ENCODE data around the gene VILL. TPM values are rescaled to one million over a fixed set of nuclear protein-coding genes. Genes with fewer than 3 reads are reported as not detected.

VILL gene
- total and polyA plus RNA-seq, 4 donors: 7.2 to 12.3 (median 11.0) TPM

GRCh38 chr3:38015485-38015884, 24.9 kb downstream of the VILL start:
- WGBS (ENCODE audit: insufficient coverage): 88% methylated on average over 1 of the region's 3 CpGs
- Histone ChIP-seq H3K4me1 (ENCODE audit: control insufficient read depth, insufficient read depth, low read length) (peaks cover 8% of the 10 kb centered on the region), H3K4me3 (ENCODE audit: low read depth, low read length) (no peak overlapping the region), H3K27ac (ENCODE audit: low read depth, low read length) (no peak overlapping the region), H3K9me3 (ENCODE audit: control insufficient read depth, insufficient read depth, low read length) (no peaks in the 10 kb centered on the region), H3K36me3 (ENCODE audit: control insufficient read depth, insufficient read depth, low read length) (peaks cover 58% of the 10 kb centered on the region), H3K27me3 (ENCODE audit: control insufficient read depth, insufficient read depth, low read length) (no peaks in the 10 kb centered on the region)
- DNase-seq (ENCODE audit: low read depth in 4 of 6, low spot score in 6 of 6): no peak

- no peaks in the 10 kb centered on the region for H3K27me3 ChIP-seq (ENCODE audit: control insufficient read depth, insufficient read depth, low read length)
- peaks cover 53% of the 10 kb centered on the region for H3K36me3 ChIP-seq (ENCODE audit: control insufficient read depth, insufficient read depth, low read length)
- no peak overlapping the region for H3K27ac ChIP-seq (ENCODE audit: low read depth, low read length)
- H3K9me3 ChIP-seq (ENCODE audit: control insufficient read depth, insufficient read depth, low read length): no peaks in the 10 kb centered on the region
- DNase-seq (ENCODE audit: low read depth in 4 of 6, low spot score in 6 of 6): no peak
- H3K4me1 ChIP-seq (ENCODE audit: control insufficient read depth, insufficient read depth, low read length): peaks cover 8% of the 10 kb centered on the region
- no peak overlapping the region for H3K4me3 ChIP-seq (ENCODE audit: low read depth, low read length)
- no CpG with 5 or more reads among the region's 3 CpGs for WGBS (ENCODE audit: insufficient coverage)
Observed at GRCh38 chr3:38015984-38016383, 25.4 kb downstream of the VILL start.

- Histone ChIP-seq H3K27me3 (ENCODE audit: control insufficient read depth, insufficient read depth, low read length) (no peaks in the 10 kb centered on the region), H3K36me3 (ENCODE audit: control insufficient read depth, insufficient read depth, low read length) (peaks cover 49% of the 10 kb centered on the region), H3K4me3 (ENCODE audit: low read depth, low read length) (no peak overlapping the region), H3K9me3 (ENCODE audit: control insufficient read depth, insufficient read depth, low read length) (no peaks in the 10 kb centered on the region), H3K27ac (ENCODE audit: low read depth, low read length) (no peak overlapping the region), H3K4me1 (ENCODE audit: control insufficient read depth, insufficient read depth, low read length) (peaks cover 8% of the 10 kb centered on the region)
- DNase-seq (ENCODE audit: low read depth in 4 of 6, low spot score in 6 of 6): no peak
- WGBS (ENCODE audit: insufficient coverage): 98% methylated on average over 13 of the region's 13 CpGs
Observed at GRCh38 chr3:38016410-38016809, 25.8 kb downstream of the VILL start.

GRCh38 chr3:38016847-38017444, 26.4 kb downstream of the VILL start:
- no peaks in the 10 kb centered on the region for H3K27me3 ChIP-seq (ENCODE audit: control insufficient read depth, insufficient read depth, low read length)
- DNase-seq (ENCODE audit: low read depth in 4 of 6, low spot score in 6 of 6): no peak
- peaks cover 46% of the 10 kb centered on the region for H3K36me3 ChIP-seq (ENCODE audit: control insufficient read depth, insufficient read depth, low read length)
- WGBS (ENCODE audit: insufficient coverage): 94% methylated on average over 5 of the region's 6 CpGs
- peaks cover 8% of the 10 kb centered on the region for H3K4me1 ChIP-seq (ENCODE audit: control insufficient read depth, insufficient read depth, low read length)
- H3K4me3 ChIP-seq (ENCODE audit: low read depth, low read length): no peak overlapping the region
- no peak overlapping the region for H3K27ac ChIP-seq (ENCODE audit: low read depth, low read length)
- no peaks in the 10 kb centered on the region for H3K9me3 ChIP-seq (ENCODE audit: control insufficient read depth, insufficient read depth, low read length)

- Histone ChIP-seq H3K27me3 (ENCODE audit: control insufficient read depth, insufficient read depth, low read length) (no peaks in the 10 kb centered on the region), H3K27ac (ENCODE audit: low read depth, low read length) (no peak overlapping the region), H3K4me1 (ENCODE audit: control insufficient read depth, insufficient read depth, low read length) (peaks cover 8% of the 10 kb centered on the region), H3K36me3 (ENCODE audit: control insufficient read depth, insufficient read depth, low read length) (peaks cover 42% of the 10 kb centered on the region), H3K9me3 (ENCODE audit: control insufficient read depth, insufficient read depth, low read length) (no peaks in the 10 kb centered on the region), H3K4me3 (ENCODE audit: low read depth, low read length) (no peak overlapping the region)
- DNase-seq (ENCODE audit: low read depth in 4 of 6, low spot score in 6 of 6): no peak
- WGBS (ENCODE audit: insufficient coverage): 80% methylated on average over 7 of the region's 9 CpGs
Observed at GRCh38 chr3:38017445-38018295, 27.1 kb downstream of the VILL start.

- Histone ChIP-seq H3K9me3 (ENCODE audit: control insufficient read depth, insufficient read depth, low read length) (no peaks in the 10 kb centered on the region), H3K27me3 (ENCODE audit: control insufficient read depth, insufficient read depth, low read length) (no peaks in the 10 kb centered on the region), H3K36me3 (ENCODE audit: control insufficient read depth, insufficient read depth, low read length) (peaks cover 40% of the 10 kb centered on the region), H3K4me1 (ENCODE audit: control insufficient read depth, insufficient read depth, low read length) (peaks cover 8% of the 10 kb centered on the region), H3K27ac (ENCODE audit: low read depth, low read length) (no peak overlapping the region), H3K4me3 (ENCODE audit: low read depth, low read length) (no peak overlapping the region)
- 91% methylated on average over 11 of the region's 13 CpGs for WGBS (ENCODE audit: insufficient coverage)
- DNase-seq (ENCODE audit: low read depth in 4 of 6, low spot score in 6 of 6): no peak
Observed at GRCh38 chr3:38018296-38019266, 28.0 kb downstream of the VILL start.

- peaks cover 17% of the 10 kb centered on the region for H3K4me1 ChIP-seq (ENCODE audit: control insufficient read depth, insufficient read depth, low read length)
- DNase-seq (ENCODE audit: low read depth in 4 of 6, low spot score in 6 of 6): no peak
- H3K27ac ChIP-seq (ENCODE audit: low read depth, low read length): no peak overlapping the region
- WGBS (ENCODE audit: insufficient coverage): 89% methylated on average over 10 of the region's 10 CpGs
- H3K4me3 ChIP-seq (ENCODE audit: low read depth, low read length): no peak overlapping the region
- H3K9me3 ChIP-seq (ENCODE audit: control insufficient read depth, insufficient read depth, low read length): no peaks in the 10 kb centered on the region
- H3K36me3 ChIP-seq (ENCODE audit: control insufficient read depth, insufficient read depth, low read length): peaks cover 40% of the 10 kb centered on the region
- H3K27me3 ChIP-seq (ENCODE audit: control insufficient read depth, insufficient read depth, low read length): no peaks in the 10 kb centered on the region
Observed at GRCh38 chr3:38019658-38020341, 29.2 kb downstream of the VILL start.

- no peak overlapping the region for H3K4me3 ChIP-seq (ENCODE audit: low read depth, low read length)
- no peak for DNase-seq (ENCODE audit: low read depth in 4 of 6, low spot score in 6 of 6)
- no peak overlapping the region for H3K27ac ChIP-seq (ENCODE audit: low read depth, low read length)
- peaks cover 21% of the 10 kb centered on the region for H3K4me1 ChIP-seq (ENCODE audit: control insufficient read depth, insufficient read depth, low read length)
- no peaks in the 10 kb centered on the region for H3K27me3 ChIP-seq (ENCODE audit: control insufficient read depth, insufficient read depth, low read length)
- WGBS (ENCODE audit: insufficient coverage): 96% methylated on average over 2 of the region's 3 CpGs
- no peaks in the 10 kb centered on the region for H3K9me3 ChIP-seq (ENCODE audit: control insufficient read depth, insufficient read depth, low read length)
- peaks cover 40% of the 10 kb centered on the region for H3K36me3 ChIP-seq (ENCODE audit: control insufficient read depth, insufficient read depth, low read length)
Observed at GRCh38 chr3:38020342-38020726, 29.7 kb downstream of the VILL start.

- H3K36me3 ChIP-seq (ENCODE audit: control insufficient read depth, insufficient read depth, low read length): peaks cover 38% of the 10 kb centered on the region
- H3K9me3 ChIP-seq (ENCODE audit: control insufficient read depth, insufficient read depth, low read length): no peaks in the 10 kb centered on the region
- WGBS (ENCODE audit: insufficient coverage): 98% methylated on average over 3 of the region's 4 CpGs
- H3K27ac ChIP-seq (ENCODE audit: low read depth, low read length): no peak overlapping the region
- H3K27me3 ChIP-seq (ENCODE audit: control insufficient read depth, insufficient read depth, low read length): no peaks in the 10 kb centered on the region
- no peak for DNase-seq (ENCODE audit: low read depth in 4 of 6, low spot score in 6 of 6)
- H3K4me1 ChIP-seq (ENCODE audit: control insufficient read depth, insufficient read depth, low read length): peaks cover 21% of the 10 kb centered on the region
- no peak overlapping the region for H3K4me3 ChIP-seq (ENCODE audit: low read depth, low read length)
Observed at GRCh38 chr3:38021196-38021595, 30.6 kb downstream of the VILL start.
